ENCODE results near the gene RASGRF1.

GRCh38 chr15:79042213-79042928 lies 48.2 kb downstream of the RASGRF1 start:
- TF ChIP-seq, protein P1, sequence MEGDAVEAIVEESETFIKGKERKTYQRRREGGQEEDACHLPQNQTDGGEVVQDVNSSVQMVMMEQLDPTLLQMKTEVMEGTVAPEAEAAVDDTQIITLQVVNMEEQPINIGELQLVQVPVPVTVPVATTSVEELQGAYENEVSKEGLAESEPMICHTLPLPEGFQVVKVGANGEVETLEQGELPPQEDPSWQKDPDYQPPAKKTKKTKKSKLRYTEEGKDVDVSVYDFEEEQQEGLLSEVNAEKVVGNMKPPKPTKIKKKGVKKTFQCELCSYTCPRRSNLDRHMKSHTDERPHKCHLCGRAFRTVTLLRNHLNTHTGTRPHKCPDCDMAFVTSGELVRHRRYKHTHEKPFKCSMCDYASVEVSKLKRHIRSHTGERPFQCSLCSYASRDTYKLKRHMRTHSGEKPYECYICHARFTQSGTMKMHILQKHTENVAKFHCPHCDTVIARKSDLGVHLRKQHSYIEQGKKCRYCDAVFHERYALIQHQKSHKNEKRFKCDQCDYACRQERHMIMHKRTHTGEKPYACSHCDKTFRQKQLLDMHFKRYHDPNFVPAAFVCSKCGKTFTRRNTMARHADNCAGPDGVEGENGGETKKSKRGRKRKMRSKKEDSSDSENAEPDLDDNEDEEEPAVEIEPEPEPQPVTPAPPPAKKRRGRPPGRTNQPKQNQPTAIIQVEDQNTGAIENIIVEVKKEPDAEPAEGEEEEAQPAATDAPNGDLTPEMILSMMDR (conservative IDR thresholded peaks at IDR 0.05; ENCODE audit: low read length) = no peak
- TF ChIP-seq EZH2phosphoT487 (IDR thresholded peaks at IDR 0.05; ENCODE audit: borderline replicate concordance) = no peak
